ENCODE results near the gene IFNE. TPM values are rescaled to one million over a fixed set of nuclear protein-coding genes. Genes with fewer than 3 reads are reported as not detected.

IFNE gene
- total and polyA plus RNA-seq, 2 donors (not counting 3 experiments of a cell fraction or from before 2014, with no cell fraction given), result 0.22 to 1.4 TPM

DNA sequence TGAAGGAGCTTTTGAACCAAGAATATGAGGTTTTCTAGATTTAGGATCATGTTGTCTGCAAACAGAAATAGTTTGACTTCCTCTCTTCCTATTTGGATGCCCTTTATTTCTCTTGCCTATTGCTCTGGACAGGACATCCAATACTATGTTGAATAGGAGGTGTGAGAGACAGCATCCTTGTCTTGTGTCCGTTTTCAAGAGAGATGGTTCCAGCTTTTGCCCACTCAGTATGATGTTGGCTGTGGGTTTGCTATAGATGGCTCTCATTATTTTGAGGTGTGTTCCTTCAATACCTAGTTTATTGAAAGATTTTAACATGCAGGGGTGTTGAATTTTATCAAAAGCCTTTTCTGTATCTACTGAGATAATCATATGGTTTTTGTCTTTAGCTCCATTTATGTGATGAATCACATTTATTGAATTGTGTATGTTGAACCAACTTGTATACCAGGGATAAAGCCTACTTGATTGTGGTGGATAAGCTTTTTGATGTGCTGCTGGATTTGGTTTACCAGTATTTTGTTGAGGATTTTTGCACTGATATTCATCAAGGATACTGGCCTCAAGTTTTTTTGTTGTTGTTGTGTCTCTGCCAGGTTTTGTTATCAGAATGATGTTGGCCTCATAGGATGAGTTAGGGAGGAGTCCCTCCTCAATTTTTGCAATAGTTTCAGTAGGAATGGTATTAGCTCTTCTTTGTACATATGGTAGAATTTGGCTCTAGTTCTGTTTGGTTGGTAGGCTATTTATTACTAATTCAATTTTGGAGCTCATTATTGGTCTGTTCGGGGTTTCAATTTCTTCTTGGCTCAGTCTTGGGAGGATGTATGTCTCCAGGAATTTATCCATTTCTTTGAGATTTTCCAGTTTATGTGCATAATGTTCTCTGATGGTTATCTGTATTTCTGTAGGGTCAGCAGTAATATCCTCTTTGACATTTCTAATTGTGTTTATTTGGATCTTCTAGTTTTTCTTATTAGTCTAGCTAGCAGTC, 41.2 kb upstream of the IFNE start:
- Histone ChIP-seq H3K4me3 (replicated peaks in 1 of 3; ENCODE audit: insufficient read depth in 1 of 3, low read depth in 1 of 3, low read length in 3 of 3) (no peak overlapping the region), H3K4me1 (ENCODE audit: control insufficient read depth, extremely low read depth, insufficient read depth, low read length) (no peaks in the 10 kb centered on the region), H3K9me1 (replicated peaks; ENCODE audit: control insufficient read depth, extremely low read depth, insufficient read depth, low read length) (no peaks in the 10 kb centered on the region), H3K9me3 (replicated peaks; ENCODE audit: control insufficient read depth, insufficient read depth, low read length) (no peaks in the 10 kb centered on the region), H3K4me2 (ENCODE audit: insufficient read depth, low read length) (no peak overlapping the region), H2AFZ (ENCODE audit: low read depth, low read length) (no peak overlapping the region), H3K27ac (ENCODE audit: insufficient read depth, low read depth, low read length) (no peak overlapping the region), H3K27me3 (ENCODE audit: control insufficient read depth in 2 of 2, insufficient read depth in 2 of 2, low read length in 2 of 2) (no peaks in the 10 kb centered on the region), H3K9ac (replicated peaks; ENCODE audit: extremely low read depth, insufficient read depth, low read length) (no peak overlapping the region), H4K20me1 (replicated peaks; ENCODE audit: control insufficient read depth, extremely low read depth, insufficient read depth, low read length) (no peaks in the 10 kb centered on the region), H3K79me2 (ENCODE audit: control insufficient read depth, insufficient read depth, low read length) (peaks cover 99% of the 10 kb centered on the region), H3K36me3 (ENCODE audit: control insufficient read depth in 2 of 2, extremely low read depth in 1 of 2, insufficient read depth in 2 of 2, low read length in 2 of 2) (peaks cover 7 to 9% of the 10 kb centered on the region in 2 experiments)
- FAIRE-seq (no peak), DNase-seq (ENCODE audit: low read depth, low spot score) (no peak)
- intact Hi-C loops (cut with micrococcal nuclease), result no loop called here
- dilution Hi-C loops (cut with MboI; ENCODE audit: extremely low pct_ligation_motif_present, low sequenced_read_pairs), result no loop called here
- POLR2A ChIA-PET, result no interaction called here
- TF ChIP-seq GATA2 (IDR thresholded peaks at IDR 0.05; ENCODE audit: insufficient read depth, insufficient read length, low read depth, low read length) (no peak), FOS (IDR thresholded peaks at IDR 0.05; ENCODE audit: borderline replicate concordance, insufficient read depth, low read length) (no peak), POLR2AphosphoS5 (IDR thresholded peaks at IDR 0.05; ENCODE audit: insufficient read depth, low read depth, low read length) (no peak), EZH2 (IDR thresholded peaks at IDR 0.05; ENCODE audit: borderline replicate concordance, low read depth, low read length, severe bottlenecking) (no peak), MYC (IDR thresholded peaks at IDR 0.05; ENCODE audit: low read depth, low read length) (no peak), JUN (IDR thresholded peaks at IDR 0.05; ENCODE audit: borderline replicate concordance, insufficient read depth, insufficient read length, low read depth) (no peak)
- TF ChIP-seq, protein P1, sequence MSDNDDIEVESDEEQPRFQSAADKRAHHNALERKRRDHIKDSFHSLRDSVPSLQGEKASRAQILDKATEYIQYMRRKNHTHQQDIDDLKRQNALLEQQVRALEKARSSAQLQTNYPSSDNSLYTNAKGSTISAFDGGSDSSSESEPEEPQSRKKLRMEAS (IDR thresholded peaks at IDR 0.05; ENCODE audit: insufficient read depth, insufficient read length), result no peak
- TF ChIP-seq, protein P2, sequence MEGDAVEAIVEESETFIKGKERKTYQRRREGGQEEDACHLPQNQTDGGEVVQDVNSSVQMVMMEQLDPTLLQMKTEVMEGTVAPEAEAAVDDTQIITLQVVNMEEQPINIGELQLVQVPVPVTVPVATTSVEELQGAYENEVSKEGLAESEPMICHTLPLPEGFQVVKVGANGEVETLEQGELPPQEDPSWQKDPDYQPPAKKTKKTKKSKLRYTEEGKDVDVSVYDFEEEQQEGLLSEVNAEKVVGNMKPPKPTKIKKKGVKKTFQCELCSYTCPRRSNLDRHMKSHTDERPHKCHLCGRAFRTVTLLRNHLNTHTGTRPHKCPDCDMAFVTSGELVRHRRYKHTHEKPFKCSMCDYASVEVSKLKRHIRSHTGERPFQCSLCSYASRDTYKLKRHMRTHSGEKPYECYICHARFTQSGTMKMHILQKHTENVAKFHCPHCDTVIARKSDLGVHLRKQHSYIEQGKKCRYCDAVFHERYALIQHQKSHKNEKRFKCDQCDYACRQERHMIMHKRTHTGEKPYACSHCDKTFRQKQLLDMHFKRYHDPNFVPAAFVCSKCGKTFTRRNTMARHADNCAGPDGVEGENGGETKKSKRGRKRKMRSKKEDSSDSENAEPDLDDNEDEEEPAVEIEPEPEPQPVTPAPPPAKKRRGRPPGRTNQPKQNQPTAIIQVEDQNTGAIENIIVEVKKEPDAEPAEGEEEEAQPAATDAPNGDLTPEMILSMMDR (IDR thresholded peaks at IDR 0.05; ENCODE audit: extremely low read depth in 1 of 2, insufficient read depth in 1 of 2, low read depth in 1 of 2, low read length in 2 of 2), result no peak
- no TSS peak for BruUV-seq (replicated peaks)
- CTCF ChIA-PET, result no interaction called here

All from endothelial cell of umbilical vein (primary cell).